Esophagus squamous epithelium (tissue), 5 donors: ENCODE data around the gene LONRF2. TPM values are rescaled to one million over a fixed set of nuclear protein-coding genes. Genes with fewer than 3 reads are reported as not detected.

Experiments used
- DNase-seq: peaks from one replicate; lab custom pipeline; 2025; lab: John Stamatoyannopoulos, UW
- H3K27ac ChIP-seq, 4 donors: fragments of 200-600 bp; sonication (generic); one replicate each; pipeline ENCODE4 v1.5.1; 2016 to 2019; ENCODE audit warnings: mild to moderate bottlenecking in 1 of 4
- H3K27me3 ChIP-seq, 4 donors: fragments of 200-600 bp; sonication (generic); 1 replicate in 3 of 4; 2 replicates in 1 of 4; pipeline versions ENCODE4 v1.5.1 to v1.6.0; 2017 to 2021; ENCODE audit warnings: antibody characterized with exemption in 1 of 4
- H3K36me3 ChIP-seq, 3 donors: fragments of 200-600 bp; sonication (generic); one replicate each; pipeline ENCODE4 v1.5.1; 2016 to 2019
- H3K4me1 ChIP-seq, 3 donors: fragments of 200-600 bp; sonication (generic); one replicate each; pipeline ENCODE4 v1.5.1; 2017 to 2019
- H3K4me3 ChIP-seq, 4 donors: fragments of 200-600 bp; sonication (generic); 1 replicate in 3 of 4; 2 replicates in 1 of 4; pipeline ENCODE4 v1.5.1; 2016 to 2019; ENCODE audit warnings: mild to moderate bottlenecking in 2 of 4, moderate library complexity in 1 of 4
- H3K9me3 ChIP-seq, 3 donors: fragments of 200-600 bp; sonication (generic); one replicate each; pipeline ENCODE4 v1.5.1; 2016 to 2019
- CTCF ChIP-seq, 6 experiments: fragments of 450-650 bp in 4 of 6; fragments of 200-600 bp in 2 of 6; sonication (generic) in 2 of 6; IDR thresholded peaks; one replicate each; pipeline ENCODE4 v1.5.1; 2016 to 2019; ENCODE audit warnings: antibody characterized with exemption in 6 of 6, mild to moderate bottlenecking in 4 of 6, moderate library complexity in 4 of 6
- POLR2A ChIP-seq, 4 donors: fragments of 450-650 bp; IDR thresholded peaks; one replicate each; pipeline ENCODE4 v1.6.1; 2017; ENCODE audit warnings: antibody characterized with exemption in 4 of 4, mild to moderate bottlenecking in 4 of 4, moderate library complexity in 3 of 4
- WGBS, 2 donors: methylation state at CpG; one replicate each; pipeline ENCODE4 v1.1.5; 2018; 5-methylcytosine and 5-hydroxymethylcytosine counted together
- intact Hi-C: fragments of 100-400 bp; cut with DNase I; formaldehyde crosslinking; loops from one replicate; pipeline ENCODE4 v1.15.0; 2022
- total RNA-seq, 4 donors: library from RNA; depleted of rRNA; stranded (reverse); fragments of >200 nt; gene quantifications; one replicate each; pipeline ENCODE4 v1.1.0, GENCODE V29; 2016
- donor health status: DM: yes; HTN: yes; CAD: no.

The LONRF2 gene
- total RNA-seq, 4 donors from 2014 or later: 0.42 to 6.1 (median 1.0) TPM

GRCh38 chr2:100234141-100234540 is 88.2 kb downstream of the LONRF2 start:
- Histone ChIP-seq H3K4me3 (no peak overlapping the region), H3K4me1 (no peaks in the 10 kb centered on the region), H3K27me3 (peaks cover 0 to 3% (median 0%) of the 10 kb centered on the region in 4 donors), H3K9me3 (no peaks in the 10 kb centered on the region), H3K27ac (no peak overlapping the region), H3K36me3 (no peaks in the 10 kb centered on the region)
- intact Hi-C loops: no loop called here
- no peak for DNase-seq
- WGBS, 2 donors: 76 to 88% methylated on average over 4 of the region's 4 CpGs
- no peak for TF ChIP-seq POLR2A (IDR thresholded peaks at IDR 0.05)
- TF ChIP-seq CTCF (IDR thresholded peaks at IDR 0.05): no peak

- Histone ChIP-seq H3K36me3 (no peaks in the 10 kb centered on the region), H3K4me3 (no peak overlapping the region), H3K4me1 (no peaks in the 10 kb centered on the region), H3K27ac (no peak overlapping the region), H3K9me3 (no peaks in the 10 kb centered on the region), H3K27me3 (peaks cover 0 to 3% (median 0%) of the 10 kb centered on the region in 4 donors)
- DNase-seq: no peak
- 78 to 86% methylated on average over 2 of the region's 2 CpGs for WGBS, 2 donors
- no peak for TF ChIP-seq POLR2A (IDR thresholded peaks at IDR 0.05)
- no peak for TF ChIP-seq CTCF (IDR thresholded peaks at IDR 0.05)
- intact Hi-C loops: no loop called here
Measured at GRCh38 chr2:100233061-100233460, 89.2 kb downstream of the LONRF2 start.

- Histone ChIP-seq H3K4me3 (no peak overlapping the region), H3K36me3 (no peaks in the 10 kb centered on the region), H3K4me1 (no peaks in the 10 kb centered on the region), H3K27ac (no peak overlapping the region), H3K9me3 (no peaks in the 10 kb centered on the region), H3K27me3 (no peaks in the 10 kb centered on the region)
- no peak for TF ChIP-seq POLR2A (IDR thresholded peaks at IDR 0.05)
- TF ChIP-seq CTCF (IDR thresholded peaks at IDR 0.05): no peak
- no peak for DNase-seq
- intact Hi-C loops: no loop called here
- WGBS, 2 donors: 25 to 42% methylated on average over 2 of the region's 2 CpGs
Measured at GRCh38 chr2:100230754-100231153, 91.5 kb downstream of the LONRF2 start.

GRCh38 chr2:100228967-100229366 is 93.3 kb downstream of the LONRF2 start:
- Histone ChIP-seq H3K4me1 (no peaks in the 10 kb centered on the region), H3K4me3 (no peak overlapping the region), H3K9me3 (no peaks in the 10 kb centered on the region), H3K36me3 (no peaks in the 10 kb centered on the region), H3K27me3 (no peaks in the 10 kb centered on the region), H3K27ac (no peak overlapping the region)
- 91 to 97% methylated on average over 1 of the region's 1 CpG for WGBS, 2 donors
- DNase-seq: no peak
- intact Hi-C loops: no loop called here
- no peak for TF ChIP-seq POLR2A (IDR thresholded peaks at IDR 0.05)
- TF ChIP-seq CTCF (IDR thresholded peaks at IDR 0.05): no peak

GRCh38 chr2:100228415-100228814 is 93.9 kb downstream of the LONRF2 start:
- Histone ChIP-seq H3K27ac (no peak overlapping the region), H3K4me1 (no peaks in the 10 kb centered on the region), H3K9me3 (no peaks in the 10 kb centered on the region), H3K36me3 (no peaks in the 10 kb centered on the region), H3K27me3 (no peaks in the 10 kb centered on the region), H3K4me3 (no peak overlapping the region)
- WGBS, 2 donors: 80 to 85% methylated on average over 3 of the region's 3 CpGs
- TF ChIP-seq POLR2A (IDR thresholded peaks at IDR 0.05): no peak
- TF ChIP-seq CTCF (IDR thresholded peaks at IDR 0.05): no peak
- no peak for DNase-seq
- intact Hi-C loops: no loop called here
